Endothelial cell (in vitro differentiated cells): ENCODE results near the gene TMEM225B. TPM values are rescaled to one million over a fixed set of nuclear protein-coding genes. Genes with fewer than 3 reads are reported as not detected.
"Not testable (repeated sequence)": the region's sequence is repeated elsewhere in the genome, so short reads cannot be mapped to it uniquely, and the experiment has no call there.

Source experiments
- DNase-seq: peaks from one replicate; pipeline ENCODE4 v3.0.0; 2021; ENCODE audit warnings: low spot score
- H3K27ac Mint-ChIP-seq: one replicate; pipeline ENCODE4 v1.8.0; 2021; ENCODE audit warnings: mixed read lengths, inconsistent platforms; ENCODE audit not compliant: unreplicated experiment
- H3K27me3 Mint-ChIP-seq: one replicate; pipeline ENCODE4 v1.8.0; 2021; ENCODE audit warnings: mild to moderate bottlenecking, moderate library complexity, mixed read lengths, inconsistent platforms; ENCODE audit not compliant: unreplicated experiment
- H3K36me3 Mint-ChIP-seq: one replicate; pipeline ENCODE4 v1.8.0; 2021; ENCODE audit warnings: mild to moderate bottlenecking, low read depth, mixed read lengths, inconsistent platforms; ENCODE audit not compliant: unreplicated experiment
- H3K4me1 Mint-ChIP-seq: one replicate; pipeline ENCODE4 v1.8.0; 2021; ENCODE audit warnings: mild to moderate bottlenecking, mixed read lengths, inconsistent platforms; ENCODE audit not compliant: unreplicated experiment
- H3K4me3 Mint-ChIP-seq: one replicate; pipeline ENCODE4 v1.8.0; 2021; ENCODE audit warnings: mild to moderate bottlenecking, mixed read lengths, inconsistent platforms; ENCODE audit not compliant: unreplicated experiment
- H3K9me3 Mint-ChIP-seq: one replicate; pipeline ENCODE4 v1.8.0; 2021; ENCODE audit warnings: mixed read lengths, inconsistent platforms; ENCODE audit not compliant: unreplicated experiment
- CTCF ChIP-seq: fragments of 200-600 bp; sonication (generic); IDR thresholded peaks from one replicate; pipeline ENCODE4 v1.5.0; 2021; ENCODE audit warnings: antibody characterized with exemption; ENCODE audit not compliant: unreplicated experiment
- long read RNA-seq: library from polyadenylated mRNA; unstranded; transcript quantifications from one replicate; pipeline ENCODE4 v2.0.0, GENCODE V29; 2020; ENCODE audit not compliant: unreplicated experiment
- total RNA-seq: library from RNA; stranded (reverse); fragmentation: NEBNext Ultra II Directional; extraction: Animal tissue kit (Norgen Biotek cat#: 25700); gene quantifications from one replicate; pipeline ENCODE4 v1.2.1, GENCODE V29; 2021; ENCODE audit not compliant: unreplicated experiment

TMEM225B gene
- 0.46 TPM for total RNA-seq
- long read RNA-seq, result 0 reads

GRCh38 chr7:99597762-99598501, at the start of gene TMEM225B:
Gene TMEM225B (plus strand): TSS chr7:99598267. CDS start chr7:99604389, 6,122 bp downstream.
- Mint-ChIP-seq H3K4me3 (no peak within 1 kb of the TSS), H3K4me1 (no peaks in the 10 kb centered on the region), H3K27ac (no peak within 1 kb of the TSS), H3K27me3 (no peaks in the 10 kb centered on the region), H3K9me3 (no peaks in the 10 kb centered on the region), H3K36me3 (no peaks in the 10 kb centered on the region)
- DNase-seq, result no peak
- no peak for TF ChIP-seq CTCF

GRCh38 chr7:99549545-99549944, 48.5 kb upstream of the TMEM225B start:
- not testable (repeated sequence) for H3K27me3 Mint-ChIP-seq, H3K9me3 Mint-ChIP-seq, H3K4me1 Mint-ChIP-seq, H3K27ac Mint-ChIP-seq, H3K4me3 Mint-ChIP-seq, DNase-seq
- peaks cover 32% of the 10 kb centered on the region for H3K36me3 Mint-ChIP-seq

GRCh38 chr7:99551334-99551733, 46.7 kb upstream of the TMEM225B start:
- Mint-ChIP-seq H3K9me3 (no peaks in the 10 kb centered on the region), H3K27me3 (peaks cover 3% of the 10 kb centered on the region), H3K4me1 (peaks cover 9% of the 10 kb centered on the region), H3K27ac (peak overlapping the region; percentile 85), H3K4me3 (peak overlapping the region; percentile 85), H3K36me3 (peaks cover 26% of the 10 kb centered on the region)
- DNase-seq, result no peak
- TF ChIP-seq CTCF, result no peak

GRCh38 chr7:99551767-99552463, 46.2 kb upstream of the TMEM225B start, which contains the start of gene FAM200A:
Gene FAM200A (minus strand): TSS chr7:99552114. CDS start chr7:99548407, 3,707 bp downstream.
- H3K9me3 Mint-ChIP-seq, result no peaks in the 10 kb centered on the region
- peak within 1 kb of the TSS; percentile 94 for H3K27ac Mint-ChIP-seq
- H3K4me3 Mint-ChIP-seq, result peak within 1 kb of the TSS; percentile 85
- H3K36me3 Mint-ChIP-seq, result peaks cover 20% of the 10 kb centered on the region
- peaks cover 9% of the 10 kb centered on the region for H3K4me1 Mint-ChIP-seq
- no peak for TF ChIP-seq CTCF
- peaks cover 3% of the 10 kb centered on the region for H3K27me3 Mint-ChIP-seq
- DNase-seq, result peak; percentile 80

GRCh38 chr7:99553039-99553438, 45.0 kb upstream of the TMEM225B start:
- Mint-ChIP-seq H3K27me3 (peaks cover 3% of the 10 kb centered on the region), H3K27ac (peak overlapping the region; percentile 77), H3K9me3 (no peaks in the 10 kb centered on the region), H3K4me1 (peaks cover 18% of the 10 kb centered on the region), H3K36me3 (peaks cover 11% of the 10 kb centered on the region), H3K4me3 (no peak overlapping the region)
- TF ChIP-seq CTCF, result no peak
- DNase-seq, result no peak
